Endothelial cell of umbilical vein (primary cell): ENCODE data around the gene CNN1. TPM values are rescaled to one million over a fixed set of nuclear protein-coding genes. Genes with fewer than 3 reads are reported as not detected.

Experiments used
- BruUV-seq: library from RNA; stranded (reverse); fragments of 400-500 nt; replicated peaks from 2 replicates; lab custom pipeline; 2021; lab: Mats Ljungman, UMichigan
- CTCF ChIA-PET: fragments of 300-600, 350-600 bp; sonication (Branson Sonifier 250); formaldehyde crosslinking; loops from one replicate; lab custom pipeline; 2021; ENCODE audit warnings: antibody characterized with exemption, inconsistent platforms; lab: Charles Lee
- POLR2A ChIA-PET: fragments of 300-600, 350-600 bp; sonication (Branson Sonifier 250); formaldehyde crosslinking; loops from one replicate; lab custom pipeline; 2021; ENCODE audit warnings: antibody characterized with exemption, inconsistent platforms; lab: Charles Lee
- DNase-seq: peaks from one replicate; pipeline ENCODE4 v3.0.0-alpha.2; 2011; ENCODE audit warnings: low read depth, low spot score
- FAIRE-seq: peaks from 2 replicates; lab custom pipeline; 2011; peaks lifted over from hg19 to GRCh38; lab: Jason Lieb, UNC
- H2AFZ ChIP-seq: 2 replicates; pipeline ENCODE4 v1.6.0; 2012; ENCODE audit warnings: low read depth, low read length, control low read depth, inconsistent platforms
- H3K27ac ChIP-seq: 2 replicates; pipeline ENCODE4 v1.5.1; 2011; ENCODE audit warnings: low read depth, mild to moderate bottlenecking, control low read depth, low read length, moderate library complexity; ENCODE audit not compliant: insufficient read depth
- H3K27me3 ChIP-seq, 2 experiments: 2 replicates each; pipeline versions ENCODE4 v1.6.0 to v1.6.1; 2011; ENCODE audit warnings: low read length in 2 of 2, mixed read lengths in 1 of 2; ENCODE audit not compliant: control insufficient read depth in 2 of 2, insufficient read depth in 2 of 2
- H3K36me3 ChIP-seq, 2 experiments: 2 replicates in 1 of 2; 3 replicates in 1 of 2; pipeline ENCODE4 v1.5.1; 2011; ENCODE audit warnings: low read length in 2 of 2, mild to moderate bottlenecking in 1 of 2, moderate library complexity in 1 of 2; ENCODE audit not compliant: control insufficient read depth in 2 of 2, insufficient read depth in 2 of 2; ENCODE audit errors: extremely low read depth in 1 of 2
- H3K4me1 ChIP-seq: 3 replicates; pipeline ENCODE4 v1.5.1; 2011; ENCODE audit warnings: mild to moderate bottlenecking, low read length; ENCODE audit not compliant: control insufficient read depth, insufficient read depth; ENCODE audit errors: extremely low read depth
- H3K4me2 ChIP-seq: 2 replicates; pipeline ENCODE4 v1.6.1; 2011; ENCODE audit warnings: low read length, control low read depth, mixed read lengths; ENCODE audit not compliant: insufficient read depth
- H3K4me3 ChIP-seq, 3 experiments: fragments of 200-600 bp in 1 of 3; sonication (generic), shearing (Covaris generic) in 1 of 3; replicated peaks in 1 of 3; 2 replicates each; pipeline ENCODE4 v1.5.1; 2011 to 2016; ENCODE audit warnings: control low read depth in 3 of 3, low read length in 3 of 3, mild to moderate bottlenecking in 2 of 3, inconsistent platforms in 1 of 3, low read depth in 1 of 3, moderate library complexity in 1 of 3; ENCODE audit not compliant: insufficient read depth in 1 of 3
- H3K79me2 ChIP-seq: 2 replicates; pipeline ENCODE4 v1.6.0; 2012; ENCODE audit warnings: low read length, inconsistent platforms; ENCODE audit not compliant: control insufficient read depth, insufficient read depth
- H3K9ac ChIP-seq: replicated peaks from 2 replicates; pipeline ENCODE3; 2011; ENCODE audit warnings: low read length, control low read depth; ENCODE audit not compliant: insufficient read depth; ENCODE audit errors: extremely low read depth
- H3K9me1 ChIP-seq: replicated peaks from 3 replicates; pipeline ENCODE4 v1.6.0; 2011; ENCODE audit warnings: mild to moderate bottlenecking, low read length; ENCODE audit not compliant: control insufficient read depth, insufficient read depth; ENCODE audit errors: extremely low read depth
- H3K9me3 ChIP-seq: replicated peaks from 2 replicates; pipeline ENCODE4 v1.5.1; 2012; ENCODE audit warnings: low read length, inconsistent platforms; ENCODE audit not compliant: control insufficient read depth, insufficient read depth
- H4K20me1 ChIP-seq: replicated peaks from 2 replicates; pipeline ENCODE3; 2011; ENCODE audit warnings: mild to moderate bottlenecking, low read length; ENCODE audit not compliant: control insufficient read depth, insufficient read depth; ENCODE audit errors: extremely low read depth
- EZH2 ChIP-seq: IDR thresholded peaks from 2 replicates; pipeline ENCODE4 v1.6.1; 2012; ENCODE audit warnings: borderline replicate concordance, low read depth, mild to moderate bottlenecking, moderate library complexity, low read length, inconsistent platforms; ENCODE audit not compliant: severe bottlenecking
- FOS ChIP-seq: IDR thresholded peaks from 2 replicates; pipeline ENCODE4 v1.6.1; 2011; ENCODE audit warnings: mild to moderate bottlenecking, low read length, moderate library complexity, borderline replicate concordance; ENCODE audit not compliant: insufficient read depth
- GATA2 ChIP-seq: IDR thresholded peaks from 2 replicates; pipeline ENCODE4 v1.7.0; 2011; ENCODE audit warnings: low read depth, mild to moderate bottlenecking, moderate library complexity, mixed read lengths, low read length; ENCODE audit not compliant: insufficient read length, insufficient read depth
- JUN ChIP-seq: IDR thresholded peaks from 2 replicates; pipeline ENCODE4 v1.6.1; 2011; ENCODE audit warnings: borderline replicate concordance, low read depth; ENCODE audit not compliant: insufficient read length, insufficient read depth
- MYC ChIP-seq: IDR thresholded peaks from one replicate; pipeline ENCODE4 v1.6.1; 2011; ENCODE audit warnings: mild to moderate bottlenecking, low read depth, low read length
- POLR2A ChIP-seq: IDR thresholded peaks from 2 replicates; pipeline ENCODE4 v1.6.1; 2012; ENCODE audit warnings: low read depth, mild to moderate bottlenecking, control low read depth, low read length
- POLR2AphosphoS5 ChIP-seq: IDR thresholded peaks from 2 replicates; pipeline ENCODE4 v1.6.1; 2012; ENCODE audit warnings: low read depth, mild to moderate bottlenecking, control low read depth, low read length, moderate library complexity; ENCODE audit not compliant: insufficient read depth
- dilution Hi-C: fragments of 300-500 bp; cut with MboI; formaldehyde crosslinking; loops from one replicate; pipeline ENCODE4 v1.15.0; 2019; ENCODE audit warnings: low sequenced_read_pairs; ENCODE audit not compliant: extremely low pct_ligation_motif_present
- intact Hi-C: fragments of 100-400 bp; cut with micrococcal nuclease; formaldehyde crosslinking; loops from one replicate; pipeline ENCODE4 v1.10.0; 2022
- polyA plus RNA-seq, 4 experiments: library from polyadenylated mRNA; depleted of rRNA in 3 of 4; stranded (reverse) in 3 of 4; unstranded in 1 of 4; fragments of >200 nt; gene quantifications; 2 replicates each; pipeline versions ENCODE4 v1.2.1 to v1.2.3, GENCODE V29; 2011 to 2012; ENCODE audit warnings: missing spikeins in 1 of 4
- total RNA-seq: library from RNA; stranded (reverse); gene quantifications from 2 replicates; pipeline ENCODE4 v1.2.3, GENCODE V29; 2021
- TF ChIP-seq, protein P1 (sequence below): IDR thresholded peaks from 2 replicates; pipeline ENCODE4 v1.6.1; 2011; ENCODE audit not compliant: insufficient read depth, insufficient read length
- TF ChIP-seq, protein P2 (sequence below), 2 donors: IDR thresholded peaks; 1 replicate in 1 of 2; 2 replicates in 1 of 2; pipeline ENCODE4 v1.5.1; 2011; ENCODE audit warnings: low read length in 2 of 2, mild to moderate bottlenecking in 2 of 2, moderate library complexity in 2 of 2, control low read depth in 1 of 2, inconsistent platforms in 1 of 2, low read depth in 1 of 2; ENCODE audit not compliant: insufficient read depth in 1 of 2; ENCODE audit errors: extremely low read depth in 1 of 2

Gene CNN1
- total and polyA plus RNA-seq, 2 donors (not counting 3 experiments of a cell fraction or from before 2014, with no cell fraction given), result 0.76 TPM; not detected in 1

DNA sequence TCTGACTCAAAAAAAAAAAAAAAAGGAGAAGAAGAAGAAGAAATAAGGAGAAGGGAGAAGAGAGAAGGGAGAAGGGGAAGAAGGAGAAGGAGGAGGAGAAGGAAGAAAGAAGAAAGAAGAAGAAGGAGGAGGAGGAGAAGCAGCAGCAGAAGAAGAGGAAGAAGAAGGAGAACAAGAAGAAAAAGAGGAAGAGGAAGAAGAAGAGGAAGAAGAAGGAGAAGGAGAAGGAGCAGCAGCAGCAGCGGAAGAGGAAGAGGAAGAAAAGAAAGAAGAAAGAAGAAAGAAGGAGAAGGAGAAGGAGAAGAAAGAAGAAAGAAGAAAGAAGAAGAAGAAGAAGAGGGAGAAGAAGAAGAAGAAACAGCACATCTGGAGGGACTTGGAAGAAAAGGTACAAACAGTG is 4.1 kb upstream of the CNN1 start:
- DNase-seq (no peak), FAIRE-seq (no peak)
- no peak overlapping the region for H2AFZ ChIP-seq
- no peak overlapping the region for H3K27ac ChIP-seq
- TF ChIP-seq MYC (no peak), EZH2 (no peak), POLR2A (no peak), POLR2AphosphoS5 (no peak), JUN (no peak), FOS (no peak), GATA2 (no peak)
- TF ChIP-seq, protein P1, sequence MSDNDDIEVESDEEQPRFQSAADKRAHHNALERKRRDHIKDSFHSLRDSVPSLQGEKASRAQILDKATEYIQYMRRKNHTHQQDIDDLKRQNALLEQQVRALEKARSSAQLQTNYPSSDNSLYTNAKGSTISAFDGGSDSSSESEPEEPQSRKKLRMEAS, result no peak
- TF ChIP-seq, protein P2, sequence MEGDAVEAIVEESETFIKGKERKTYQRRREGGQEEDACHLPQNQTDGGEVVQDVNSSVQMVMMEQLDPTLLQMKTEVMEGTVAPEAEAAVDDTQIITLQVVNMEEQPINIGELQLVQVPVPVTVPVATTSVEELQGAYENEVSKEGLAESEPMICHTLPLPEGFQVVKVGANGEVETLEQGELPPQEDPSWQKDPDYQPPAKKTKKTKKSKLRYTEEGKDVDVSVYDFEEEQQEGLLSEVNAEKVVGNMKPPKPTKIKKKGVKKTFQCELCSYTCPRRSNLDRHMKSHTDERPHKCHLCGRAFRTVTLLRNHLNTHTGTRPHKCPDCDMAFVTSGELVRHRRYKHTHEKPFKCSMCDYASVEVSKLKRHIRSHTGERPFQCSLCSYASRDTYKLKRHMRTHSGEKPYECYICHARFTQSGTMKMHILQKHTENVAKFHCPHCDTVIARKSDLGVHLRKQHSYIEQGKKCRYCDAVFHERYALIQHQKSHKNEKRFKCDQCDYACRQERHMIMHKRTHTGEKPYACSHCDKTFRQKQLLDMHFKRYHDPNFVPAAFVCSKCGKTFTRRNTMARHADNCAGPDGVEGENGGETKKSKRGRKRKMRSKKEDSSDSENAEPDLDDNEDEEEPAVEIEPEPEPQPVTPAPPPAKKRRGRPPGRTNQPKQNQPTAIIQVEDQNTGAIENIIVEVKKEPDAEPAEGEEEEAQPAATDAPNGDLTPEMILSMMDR (IDR thresholded peaks at IDR 0.05; ENCODE audit: extremely low read depth in 1 of 2, insufficient read depth in 1 of 2, low read depth in 1 of 2, low read length in 2 of 2), result no peak
- intact Hi-C loops (no loop called here), dilution Hi-C loops (no loop called here)
- BruUV-seq, result no TSS peak
- POLR2A ChIA-PET, result interaction anchor here (0.7 kb wide), 1 partner anchor 22 kb away, joined by 4 read pairs; no protein-coding TSS in a partner anchor
- H3K79me2 ChIP-seq, result no peaks in the 10 kb centered on the region
- no peaks in the 10 kb centered on the region for H3K9me3 ChIP-seq
- CTCF ChIA-PET, result no interaction called here
- H3K4me2 ChIP-seq, result no peak overlapping the region
- no peaks in the 10 kb centered on the region for H3K36me3 ChIP-seq
- H3K9ac ChIP-seq, result no peak overlapping the region
- no peaks in the 10 kb centered on the region for H4K20me1 ChIP-seq
- H3K9me1 ChIP-seq, result no peaks in the 10 kb centered on the region
- H3K27me3 ChIP-seq, result peaks cover 4 to 5% of the 10 kb centered on the region in 2 experiments
- H3K4me1 ChIP-seq, result peaks cover 9% of the 10 kb centered on the region
- H3K4me3 ChIP-seq, result no peak overlapping the region
